CD8-positive, alpha-beta memory T cell (primary cell): ENCODE results near the gene DICER1. TPM values are rescaled to one million over a fixed set of nuclear protein-coding genes. Genes with fewer than 3 reads are reported as not detected.

ENCODE experiments used
- CTCF ChIA-PET: fragments of 350-600 bp; sonication (Branson Sonifier 250); formaldehyde crosslinking; loops from one replicate; lab custom pipeline; 2021; ENCODE audit warnings: antibody characterized with exemption; lab: Charles Lee
- POLR2A ChIA-PET: fragments of 350-600 bp; sonication (Branson Sonifier 250); formaldehyde crosslinking; loops from one replicate; lab custom pipeline; 2021; ENCODE audit warnings: antibody characterized with exemption; lab: Charles Lee
- DNase-seq, 5 donors: peaks; one replicate each; pipeline versions ENCODE4 v3.0.0 to v3.0.0-alpha.2; 2020 to 2022; ENCODE audit warnings: mixed read lengths in 1 of 5
- H3K27ac ChIP-seq: one replicate; pipeline ENCODE4 v1.7.0; 2013; ENCODE audit warnings: low read depth, mild to moderate bottlenecking, low read length, moderate library complexity
- H3K27me3 ChIP-seq: 2 replicates; pipeline ENCODE4 v1.7.0; 2013; ENCODE audit warnings: low read length, mild to moderate bottlenecking; ENCODE audit not compliant: insufficient read depth, poor library complexity, severe bottlenecking
- H3K36me3 ChIP-seq: 2 replicates; pipeline ENCODE4 v1.7.0; 2013; ENCODE audit warnings: mild to moderate bottlenecking, low read length, moderate library complexity; ENCODE audit not compliant: insufficient read depth
- H3K4me1 ChIP-seq: 2 replicates; pipeline ENCODE4 v1.7.0; 2013; ENCODE audit warnings: mild to moderate bottlenecking, low read length, moderate library complexity; ENCODE audit not compliant: insufficient read depth
- H3K4me3 ChIP-seq: 2 replicates; pipeline ENCODE4 v1.7.0; 2013; ENCODE audit warnings: mild to moderate bottlenecking, low read length
- H3K9me3 ChIP-seq: 2 replicates; pipeline ENCODE4 v1.7.0; 2013; ENCODE audit warnings: mild to moderate bottlenecking, low read length
- H3K27ac Mint-ChIP-seq, 8 donors: one replicate each; pipeline ENCODE4 v1.8.0; 2020 to 2021; ENCODE audit warnings: mixed read lengths in 8 of 8, mild to moderate bottlenecking in 6 of 8, inconsistent platforms in 3 of 8, moderate library complexity in 3 of 8
- H3K27me3 Mint-ChIP-seq, 2 donors: one replicate each; pipeline ENCODE4 v1.8.0; 2020 to 2021; ENCODE audit warnings: mixed read lengths in 2 of 2, mild to moderate bottlenecking in 1 of 2, moderate library complexity in 1 of 2
- H3K36me3 Mint-ChIP-seq, 3 donors: one replicate each; pipeline ENCODE4 v1.8.0; 2020 to 2021; ENCODE audit warnings: mixed read lengths in 3 of 3, inconsistent platforms in 1 of 3, mild to moderate bottlenecking in 1 of 3
- H3K4me1 Mint-ChIP-seq, 3 donors: one replicate each; pipeline ENCODE4 v1.8.0; 2020 to 2021; ENCODE audit warnings: mixed read lengths in 3 of 3, inconsistent platforms in 1 of 3, mild to moderate bottlenecking in 1 of 3
- H3K4me3 Mint-ChIP-seq, 7 donors: one replicate each; pipeline ENCODE4 v1.8.0; 2020 to 2021; ENCODE audit warnings: mixed read lengths in 7 of 7, mild to moderate bottlenecking in 6 of 7, moderate library complexity in 4 of 7, inconsistent platforms in 2 of 7
- H3K9me3 Mint-ChIP-seq, 5 donors: one replicate each; pipeline ENCODE4 v1.8.0; 2020 to 2022; ENCODE audit warnings: mixed read lengths in 5 of 5, mild to moderate bottlenecking in 3 of 5, moderate library complexity in 2 of 5, inconsistent platforms in 1 of 5
- polyA plus RNA-seq: library from polyadenylated mRNA; unstranded; fragments of 300-500 nt; fragmentation: Illumina TruSeq; gene quantifications from one replicate; pipeline ENCODE4 v1.2.3, GENCODE V29; 2021
- total RNA-seq, 2 experiments: library from RNA; stranded (reverse); gene quantifications; one replicate each; pipeline ENCODE4 v1.2.3, GENCODE V29; 2021

Gene DICER1
- total and polyA plus RNA-seq, 3 experiments from 2014 or later = 15.0 to 62.0 (median 57.9) TPM

DNA sequence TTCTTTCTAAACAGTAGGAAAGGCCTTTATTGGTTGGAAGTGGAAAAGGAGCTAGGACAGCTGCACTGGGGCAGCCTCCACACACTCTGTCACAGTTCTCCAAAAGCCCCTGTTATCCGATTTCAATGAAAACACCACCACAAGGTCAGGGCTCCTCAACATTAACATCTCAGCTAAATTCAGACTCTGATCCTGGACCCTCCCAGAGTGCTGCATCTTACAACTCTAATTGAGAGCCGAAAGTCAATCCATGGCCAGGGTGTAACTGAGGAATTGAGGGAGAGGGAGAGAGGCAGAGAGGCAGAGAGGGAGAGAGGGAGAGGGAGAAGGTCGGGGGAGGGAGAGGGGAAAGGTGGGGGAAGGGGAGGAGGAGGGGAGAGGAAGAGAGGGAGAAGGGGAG, 32.1 kb downstream of the DICER1 start:
- H3K4me1 ChIP-seq = no peaks in the 10 kb centered on the region
- no peak overlapping the region for H3K27ac ChIP-seq
- no peak overlapping the region for H3K4me3 ChIP-seq
- H3K36me3 ChIP-seq = peaks cover 12% of the 10 kb centered on the region
- no peaks in the 10 kb centered on the region for H3K9me3 ChIP-seq
- POLR2A ChIA-PET = no interaction called here
- H3K27ac Mint-ChIP-seq = peak overlapping the region in 3 of 8 donors; percentile 29 to 55 (median 41)
- CTCF ChIA-PET = no interaction called here
- H3K9me3 Mint-ChIP-seq = no peaks in the 10 kb centered on the region
- no peaks in the 10 kb centered on the region for H3K27me3 Mint-ChIP-seq
- H3K36me3 Mint-ChIP-seq = peaks cover 10 to 76% (median 25%) of the 10 kb centered on the region in 3 donors
- H3K4me1 Mint-ChIP-seq = peaks cover 4 to 43% (median 29%) of the 10 kb centered on the region in 3 donors
- no peak for DNase-seq
- H3K4me3 Mint-ChIP-seq = no peak overlapping the region
- H3K27me3 ChIP-seq = no peaks in the 10 kb centered on the region

GRCh38 chr14:95123891-95124579, 33.3 kb downstream of the DICER1 start:
- no peak for DNase-seq
- H3K4me3 Mint-ChIP-seq = no peak overlapping the region
- peaks cover 7 to 76% (median 25%) of the 10 kb centered on the region in 3 donors for H3K36me3 Mint-ChIP-seq
- Histone ChIP-seq H3K4me3 (no peak overlapping the region), H3K27ac (no peak overlapping the region), H3K4me1 (no peaks in the 10 kb centered on the region), H3K36me3 (peaks cover 8% of the 10 kb centered on the region), H3K9me3 (no peaks in the 10 kb centered on the region), H3K27me3 (no peaks in the 10 kb centered on the region)
- H3K27ac Mint-ChIP-seq = peak overlapping the region in 3 of 8 donors; percentile 14 to 61 (median 16)
- no peaks in the 10 kb centered on the region for H3K9me3 Mint-ChIP-seq
- no peaks in the 10 kb centered on the region for H3K27me3 Mint-ChIP-seq
- ChIA-PET POLR2A (no interaction called here), CTCF (no interaction called here)
- H3K4me1 Mint-ChIP-seq = peaks cover 3 to 43% (median 37%) of the 10 kb centered on the region in 3 donors

- ChIA-PET CTCF (no interaction called here), POLR2A (no interaction called here)
- no peaks in the 10 kb centered on the region for H3K9me3 ChIP-seq
- no peak for DNase-seq
- H3K27ac ChIP-seq = no peak overlapping the region
- no peak overlapping the region for H3K4me3 Mint-ChIP-seq
- no peaks in the 10 kb centered on the region for H3K27me3 Mint-ChIP-seq
- no peaks in the 10 kb centered on the region for H3K4me1 ChIP-seq
- H3K4me1 Mint-ChIP-seq = peaks cover 3 to 30% (median 24%) of the 10 kb centered on the region in 3 donors
- peaks cover 7 to 73% (median 27%) of the 10 kb centered on the region in 3 donors for H3K36me3 Mint-ChIP-seq
- peak overlapping the region in 3 of 8 donors; percentile 21 to 88 (median 71) for H3K27ac Mint-ChIP-seq
- peaks cover 8% of the 10 kb centered on the region for H3K36me3 ChIP-seq
- no peaks in the 10 kb centered on the region for H3K9me3 Mint-ChIP-seq
- H3K27me3 ChIP-seq = no peaks in the 10 kb centered on the region
- H3K4me3 ChIP-seq = no peak overlapping the region
Measured at GRCh38 chr14:95122621-95122945, 34.7 kb downstream of the DICER1 start.

DNA sequence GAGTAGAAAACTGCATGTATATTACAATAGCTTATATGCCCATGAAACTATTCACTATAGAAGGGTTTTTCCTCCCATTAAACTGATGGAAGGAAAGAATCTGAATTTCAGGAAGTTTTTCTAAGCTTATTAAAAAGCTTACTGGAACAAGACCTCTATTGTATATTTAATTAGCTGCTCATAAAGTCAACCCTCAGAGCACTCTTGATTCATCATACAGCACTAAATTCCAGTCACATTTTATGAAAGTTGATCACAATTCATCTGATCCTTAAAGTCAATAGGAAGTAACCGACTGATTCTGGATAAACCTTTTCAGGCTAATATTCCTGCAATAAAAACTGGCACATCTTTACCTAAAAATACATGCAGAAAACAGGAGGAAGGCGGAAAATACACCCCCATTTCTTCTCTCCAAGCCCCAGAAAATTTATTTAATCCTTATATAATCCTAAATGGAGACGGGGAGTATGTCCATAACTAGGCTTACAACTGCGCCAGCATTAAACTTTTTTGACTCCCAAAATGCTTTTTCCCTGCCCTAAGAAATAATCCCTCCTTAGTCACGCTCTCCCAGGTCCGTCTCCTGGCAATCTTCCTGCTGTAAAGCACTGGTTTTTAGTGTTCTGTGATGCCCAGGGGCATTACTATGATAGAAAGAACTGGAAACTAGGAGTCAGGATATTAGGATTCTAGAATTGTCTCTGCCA, 35.3 kb downstream of the DICER1 start:
- Mint-ChIP-seq H3K4me1 (peaks cover 3 to 28% (median 22%) of the 10 kb centered on the region in 3 donors), H3K4me3 (no peak overlapping the region), H3K27ac (peak overlapping the region in 2 of 8 donors; percentile 21 to 88), H3K27me3 (no peaks in the 10 kb centered on the region), H3K36me3 (peaks cover 7 to 74% (median 27%) of the 10 kb centered on the region in 3 donors), H3K9me3 (no peaks in the 10 kb centered on the region)
- H3K4me3 ChIP-seq = no peak overlapping the region
- H3K4me1 ChIP-seq = no peaks in the 10 kb centered on the region
- peaks cover 8% of the 10 kb centered on the region for H3K36me3 ChIP-seq
- no peaks in the 10 kb centered on the region for H3K27me3 ChIP-seq
- ChIA-PET CTCF (no interaction called here), POLR2A (no interaction called here)
- no peaks in the 10 kb centered on the region for H3K9me3 ChIP-seq
- H3K27ac ChIP-seq = no peak overlapping the region
- DNase-seq = no peak

- CTCF ChIA-PET = interaction anchor here (1.1 kb wide), 1 partner anchor 173 kb away, joined by 3 read pairs; no protein-coding TSS in a partner anchor
- no peaks in the 10 kb centered on the region for H3K27me3 ChIP-seq
- POLR2A ChIA-PET = no interaction called here
- Mint-ChIP-seq H3K4me1 (peaks cover 3 to 25% (median 18%) of the 10 kb centered on the region in 3 donors), H3K9me3 (no peaks in the 10 kb centered on the region), H3K27ac (peak overlapping the region in 3 of 8 donors; percentile 19 to 36 (median 29)), H3K36me3 (peaks cover 10 to 76% (median 37%) of the 10 kb centered on the region in 3 donors), H3K4me3 (no peak overlapping the region), H3K27me3 (no peaks in the 10 kb centered on the region)
- H3K4me3 ChIP-seq = no peak overlapping the region
- H3K9me3 ChIP-seq = no peaks in the 10 kb centered on the region
- H3K36me3 ChIP-seq = peaks cover 21% of the 10 kb centered on the region
- H3K4me1 ChIP-seq = no peaks in the 10 kb centered on the region
- H3K27ac ChIP-seq = no peak overlapping the region
- DNase-seq = no peak
Measured at GRCh38 chr14:95119336-95119735, 38.0 kb downstream of the DICER1 start.

DNA sequence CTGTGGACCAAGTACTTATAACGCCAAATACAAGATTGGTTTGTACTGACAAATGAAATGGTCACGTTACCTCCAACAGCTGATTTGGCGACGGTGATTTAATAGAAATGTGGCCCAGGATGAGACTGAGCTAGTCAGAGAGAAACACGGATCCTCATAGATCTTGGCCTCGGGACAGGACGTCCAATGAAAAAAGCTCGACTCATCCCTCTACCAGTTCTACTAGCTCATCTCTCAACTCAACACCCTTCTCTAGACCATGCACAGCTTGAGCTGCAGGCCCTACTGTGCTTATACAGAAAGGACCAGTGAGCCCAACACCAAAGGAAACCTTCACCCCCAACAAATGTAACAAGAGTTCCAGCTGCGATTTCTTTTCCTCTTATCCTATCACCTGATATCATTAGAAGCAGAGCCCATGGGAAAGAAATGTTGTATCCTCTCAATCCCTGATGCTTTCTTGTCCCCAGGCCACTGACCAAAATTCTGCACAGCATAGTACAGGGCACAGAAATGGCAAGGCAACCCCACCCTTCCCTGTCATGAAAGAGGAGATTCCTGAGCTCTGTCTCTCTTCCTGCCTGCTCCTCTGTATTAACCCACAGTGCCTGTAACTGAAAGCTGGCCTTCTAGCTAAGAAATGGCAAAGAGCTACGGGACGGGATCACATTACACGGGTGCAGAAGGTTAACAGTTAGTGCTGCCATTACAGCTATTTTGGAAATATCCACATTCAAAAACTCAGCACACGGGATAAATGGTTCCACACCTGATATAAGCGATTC, 39.2 kb downstream of the DICER1 start:
- H3K36me3 Mint-ChIP-seq = peaks cover 4 to 76% (median 34%) of the 10 kb centered on the region in 3 donors
- H3K9me3 Mint-ChIP-seq = no peaks in the 10 kb centered on the region
- peaks cover 3 to 30% (median 14%) of the 10 kb centered on the region in 3 donors for H3K4me1 Mint-ChIP-seq
- H3K27me3 Mint-ChIP-seq = no peaks in the 10 kb centered on the region
- CTCF ChIA-PET = interaction anchor here (0.9 to 1.1 kb wide), 3 partner anchors 12 to 172 kb away, joined by 3 read pairs; no protein-coding TSS in a partner anchor
- H3K9me3 ChIP-seq = no peaks in the 10 kb centered on the region
- H3K36me3 ChIP-seq = peaks cover 22% of the 10 kb centered on the region
- H3K27ac Mint-ChIP-seq = peak overlapping the region in 3 of 8 donors; percentile 20 to 88 (median 30)
- POLR2A ChIA-PET = no interaction called here
- no peak overlapping the region for H3K4me3 ChIP-seq
- H3K27ac ChIP-seq = no peak overlapping the region
- H3K4me3 Mint-ChIP-seq = no peak overlapping the region
- no peaks in the 10 kb centered on the region for H3K4me1 ChIP-seq
- H3K27me3 ChIP-seq = no peaks in the 10 kb centered on the region
- no peak for DNase-seq

GRCh38 chr14:95113476-95113875, 43.9 kb downstream of the DICER1 start:
- Mint-ChIP-seq H3K4me3 (no peak overlapping the region), H3K4me1 (peaks cover 0 to 5% (median 1%) of the 10 kb centered on the region in 3 donors), H3K36me3 (peaks cover 4 to 87% (median 31%) of the 10 kb centered on the region in 3 donors), H3K27ac (peak overlapping the region in 1 of 8 donors; percentile 51), H3K27me3 (no peaks in the 10 kb centered on the region), H3K9me3 (no peaks in the 10 kb centered on the region)
- ChIA-PET POLR2A (no interaction called here), CTCF (no interaction called here)
- no peak overlapping the region for H3K27ac ChIP-seq
- no peaks in the 10 kb centered on the region for H3K4me1 ChIP-seq
- peaks cover 30% of the 10 kb centered on the region for H3K36me3 ChIP-seq
- no peak overlapping the region for H3K4me3 ChIP-seq
- H3K27me3 ChIP-seq = no peaks in the 10 kb centered on the region
- no peaks in the 10 kb centered on the region for H3K9me3 ChIP-seq
- DNase-seq = no peak
